ENCODE measurements around the gene SLC24A3.

GRCh38 chr20:19321176-19321575 is 108.7 kb downstream of the SLC24A3 start:
- TF ChIP-seq EZH2 (IDR thresholded peaks at IDR 0.05) (no peak), POLR2AphosphoS5 (IDR thresholded peaks at IDR 0.05; ENCODE audit: borderline replicate concordance, low read depth, low read length) (no peak)
